Transverse colon (tissue), 4 donors: ENCODE results near the gene SULF2.

Experiments
- CTCF ChIP-seq, 5 experiments: fragments of 200-600 bp in 3 of 5; fragments of 450-650 bp in 2 of 5; sonication (generic) in 3 of 5; IDR thresholded peaks; 1 replicate in 2 of 5; 2 replicates in 3 of 5; pipeline ENCODE4 v1.5.1; 2016 to 2017; ENCODE audit warnings: antibody characterized with exemption in 5 of 5, inconsistent platforms in 3 of 5, mild to moderate bottlenecking in 2 of 5, moderate library complexity in 1 of 5
- POLR2A ChIP-seq: fragments of 450-650 bp; IDR thresholded peaks from one replicate; pipeline ENCODE4 v1.6.1; 2016; ENCODE audit warnings: antibody characterized with exemption, mild to moderate bottlenecking, moderate library complexity
- POLR2AphosphoS5 ChIP-seq, 3 donors: sonication (generic); formaldehyde crosslinking; IDR thresholded peaks; one replicate each; pipeline ENCODE4 v1.6.1; 2016; ENCODE audit warnings: antibody characterized with exemption in 3 of 3

- no peak for TF ChIP-seq CTCF (IDR thresholded peaks at IDR 0.05)
- TF ChIP-seq POLR2AphosphoS5 (IDR thresholded peaks at IDR 0.05): no peak
- no peak for TF ChIP-seq POLR2A
Measured at GRCh38 chr20:47719625-47720024, 65.7 kb downstream of the SULF2 start.
